Panc1 (cell line): ENCODE measurements around the gene TEX22. TPM values are rescaled to one million over a fixed set of nuclear protein-coding genes. Genes with fewer than 3 reads are reported as not detected.

Experiments
- ATAC-seq: fragments of 200-7000 bp; cut with Tn5 transposase; 2 replicates; pipeline ENCODE4 v1.9.1; 2020; ENCODE audit warnings: mild to moderate bottlenecking, moderate library complexity
- BruUV-seq: library from RNA; stranded (reverse); fragments of 400-500 nt; replicated peaks from 2 replicates; lab custom pipeline; 2021; lab: Mats Ljungman, UMichigan
- CTCF ChIA-PET: fragments of 300-600 bp; sonication (Branson Sonifier 250); formaldehyde crosslinking; loops from one replicate; lab custom pipeline; 2022; ENCODE audit warnings: antibody characterized with exemption; lab: Charles Lee
- POLR2A ChIA-PET: fragments of 300-600 bp; sonication (Branson Sonifier 250); formaldehyde crosslinking; loops from one replicate; lab custom pipeline; 2022; ENCODE audit warnings: antibody characterized with exemption; lab: Charles Lee
- DNase-seq: peaks from one replicate; pipeline ENCODE4 v3.0.0-alpha.2; 2010; ENCODE audit warnings: low read depth, low spot score
- H3K27ac ChIP-seq: 2 replicates; pipeline ENCODE4 v1.5.1; 2011; ENCODE audit warnings: mild to moderate bottlenecking, low read length, inconsistent platforms
- H3K27me3 ChIP-seq: fragments of 200-500 bp; sonication (Bioruptor generic); 2 replicates; pipeline ENCODE4 v1.6.0; 2014; ENCODE audit warnings: low read length, inconsistent platforms; ENCODE audit not compliant: control insufficient read depth, insufficient read depth
- H3K36me3 ChIP-seq: fragments of 200-500 bp; sonication (Bioruptor generic); 2 replicates; pipeline ENCODE4 v1.5.1; 2014; ENCODE audit warnings: inconsistent platforms, mild to moderate bottlenecking, low read length, moderate library complexity; ENCODE audit not compliant: control insufficient read depth, insufficient read depth
- H3K4me1 ChIP-seq: 2 replicates; pipeline ENCODE4 v1.5.1; 2011; ENCODE audit warnings: inconsistent platforms, mild to moderate bottlenecking, low read length, moderate library complexity; ENCODE audit not compliant: control insufficient read depth, insufficient read depth
- H3K4me3 ChIP-seq, 2 experiments: 2 replicates each; pipeline ENCODE4 v1.5.1; 2011 to 2012; ENCODE audit warnings: low read depth in 2 of 2, low read length in 2 of 2, mild to moderate bottlenecking in 2 of 2, inconsistent platforms in 1 of 2, moderate library complexity in 1 of 2
- H3K9me3 ChIP-seq: fragments of 200-500 bp; sonication (Bioruptor generic); 2 replicates; pipeline ENCODE4 v1.5.1; 2014; ENCODE audit warnings: low read depth, mild to moderate bottlenecking, inconsistent platforms, low read length, moderate library complexity; ENCODE audit not compliant: control insufficient read depth, insufficient read depth
- CTCF ChIP-seq: fragments of 450-650 bp; IDR thresholded peaks from 2 replicates; pipeline ENCODE4 v1.5.1; 2017; ENCODE audit warnings: mild to moderate bottlenecking
- POLR2AphosphoS5 ChIP-seq: IDR thresholded peaks from 2 replicates; pipeline ENCODE4 v1.6.1; 2012; ENCODE audit warnings: mild to moderate bottlenecking, low read depth, low read length, moderate library complexity
- REST ChIP-seq, 2 experiments: IDR thresholded peaks; 2 replicates each; pipeline ENCODE4 v1.6.1; 2011 to 2012; ENCODE audit warnings: low read depth in 2 of 2, control low read depth in 1 of 2, low read length in 1 of 2, mild to moderate bottlenecking in 1 of 2, moderate library complexity in 1 of 2; ENCODE audit not compliant: insufficient read depth in 1 of 2
- SIN3A ChIP-seq: IDR thresholded peaks from 2 replicates; pipeline ENCODE4 v1.6.1; 2012; ENCODE audit warnings: low read depth, mild to moderate bottlenecking, low read length, moderate library complexity, borderline replicate concordance; ENCODE audit not compliant: insufficient read depth
- TCF7L2 ChIP-seq: IDR thresholded peaks from 2 replicates; pipeline ENCODE4 v1.6.1; 2011; ENCODE audit warnings: mild to moderate bottlenecking, low read depth, low read length, inconsistent platforms
- in situ Hi-C: cut with HindIII; loops from 2 replicates; pipeline ENCODE4 v1.10.0; 2016; ENCODE audit warnings: low sequenced_read_pairs, low pct_unique_long_range_greater_than_20kb
- intact Hi-C: fragments of 100-400 bp; cut with micrococcal nuclease; formaldehyde crosslinking; loops from one replicate; pipeline ENCODE4 v1.10.0; 2022; ENCODE audit not compliant: unreplicated experiment
- total RNA-seq: library from RNA; stranded (reverse); gene quantifications from one replicate; pipeline ENCODE4 v1.2.1, GENCODE V29; 2021; ENCODE audit not compliant: unreplicated experiment

Gene TEX22
- total RNA-seq, 1 experiment from 2014 or later = 2.9 TPM

- no peak for TF ChIP-seq REST (IDR thresholded peaks at IDR 0.05; ENCODE audit: insufficient read depth in 1 of 2, low read depth in 2 of 2, low read length in 1 of 2)
- no peak for TF ChIP-seq POLR2AphosphoS5
- TF ChIP-seq SIN3A = no peak
- no peak for TF ChIP-seq TCF7L2
- no peak for TF ChIP-seq CTCF
- Histone ChIP-seq H3K27me3 (no peaks in the 10 kb centered on the region), H3K36me3 (no peaks in the 10 kb centered on the region), H3K9me3 (no peaks in the 10 kb centered on the region), H3K27ac (no peak overlapping the region), H3K4me1 (no peaks in the 10 kb centered on the region), H3K4me3 (no peak overlapping the region)
- in situ Hi-C loops (no loop called here), intact Hi-C loops (no loop called here)
- CTCF ChIA-PET = no interaction called here
- no TSS peak for BruUV-seq
- DNase-seq (no peak), ATAC-seq (no peak)
- POLR2A ChIA-PET = interaction anchor here (0.5 kb wide), 1 partner anchor 122 kb away, joined by 3 read pairs; no protein-coding TSS in a partner anchor
Observed at GRCh38 chr14:105367116-105368031, 31.0 kb upstream of the TEX22 start.

GRCh38 chr14:105368032-105368417, 30.3 kb upstream of the TEX22 start:
- ATAC-seq (no peak), DNase-seq (no peak)
- BruUV-seq = no TSS peak
- in situ Hi-C loops = no loop called here
- no peaks in the 10 kb centered on the region for H3K9me3 ChIP-seq
- no peaks in the 10 kb centered on the region for H3K27me3 ChIP-seq
- intact Hi-C loops = no loop called here
- no peaks in the 10 kb centered on the region for H3K4me1 ChIP-seq
- H3K27ac ChIP-seq = no peak overlapping the region
- TF ChIP-seq TCF7L2 (no peak), SIN3A (no peak), POLR2AphosphoS5 (no peak), CTCF (no peak)
- H3K4me3 ChIP-seq = no peak overlapping the region
- ChIA-PET CTCF (no interaction called here), POLR2A (no interaction called here)
- H3K36me3 ChIP-seq = no peaks in the 10 kb centered on the region
